Stimulated activated CD8-positive, alpha-beta memory T cell treated with anti-CD3 and anti-CD28 coated beads, Interleukin-15, amount 100 ng/mL, for 4 hours (primary cell): ENCODE results near the gene RASSF8.

Source experiments
- DNase-seq, 2 donors: peaks; one replicate each; pipeline ENCODE4 v3.0.0-alpha.2; 2020; ENCODE audit warnings: low read depth in 2 of 2

The RASSF8 gene

DNA sequence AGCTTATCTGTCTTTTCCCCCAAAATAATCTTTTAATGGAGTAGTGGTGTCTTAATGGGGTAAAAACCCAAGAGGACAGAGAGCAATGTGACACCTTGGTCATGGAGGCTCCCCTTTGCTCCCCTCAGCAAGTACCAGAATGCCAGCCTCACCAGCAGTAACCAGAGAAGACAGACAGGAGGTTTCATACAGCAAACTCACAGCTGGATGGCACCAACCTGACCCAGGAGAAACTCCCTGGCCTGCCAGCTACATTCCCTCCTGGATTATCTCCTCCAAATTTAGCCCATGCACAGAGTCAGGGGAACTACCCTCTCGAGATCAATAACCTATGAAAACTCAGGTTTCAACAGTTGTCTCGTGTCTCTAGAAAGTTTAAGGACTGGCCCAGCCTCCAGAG, 150.4 kb downstream of the RASSF8 start:
- DNase-seq: no peak

DNA sequence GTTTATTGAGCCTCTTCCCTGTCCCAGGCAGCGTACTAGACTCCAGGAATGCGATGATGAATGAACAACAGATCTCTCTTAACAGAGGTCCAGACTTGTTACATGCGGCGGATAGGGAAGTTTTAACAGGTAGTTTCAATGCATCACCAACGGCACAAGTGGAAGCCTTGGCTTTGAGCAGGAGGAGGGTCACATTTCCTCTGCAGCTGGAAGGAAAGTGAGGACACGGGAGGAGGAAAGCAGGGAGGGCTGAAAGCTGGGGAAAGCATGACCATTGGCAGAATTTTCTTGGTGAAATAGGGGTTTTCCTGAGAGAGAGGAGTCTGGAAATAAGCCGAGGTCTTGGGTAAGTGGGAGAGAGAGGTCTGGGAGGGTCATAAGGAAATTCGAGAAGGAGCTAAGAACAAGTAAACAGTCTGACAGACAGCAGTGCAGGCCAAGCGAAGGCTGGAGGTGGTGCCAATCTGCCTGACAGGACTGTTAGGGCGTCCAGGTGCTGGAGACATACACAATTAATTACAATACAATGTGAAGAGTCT, 150.9 kb downstream of the RASSF8 start:
- DNase-seq: no peak

DNA sequence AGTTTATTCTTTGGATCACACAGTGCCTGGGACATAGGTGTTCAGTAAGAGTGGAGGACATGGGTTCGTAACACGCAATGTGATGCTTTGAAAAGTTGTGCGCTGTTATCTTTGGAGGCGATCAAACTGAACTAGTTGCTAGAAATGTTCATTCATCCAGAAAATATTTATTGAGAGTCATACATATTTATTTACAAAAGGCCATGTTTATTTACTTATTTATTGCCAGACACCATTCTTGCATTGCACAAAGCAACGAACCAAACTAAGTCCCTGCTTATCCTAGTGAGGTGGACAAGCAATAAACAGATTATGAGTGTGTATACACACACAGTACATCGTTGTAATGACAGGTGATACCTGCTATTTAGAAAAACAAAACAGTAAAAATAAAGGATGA, 153.8 kb downstream of the RASSF8 start:
- no peak for DNase-seq

DNA sequence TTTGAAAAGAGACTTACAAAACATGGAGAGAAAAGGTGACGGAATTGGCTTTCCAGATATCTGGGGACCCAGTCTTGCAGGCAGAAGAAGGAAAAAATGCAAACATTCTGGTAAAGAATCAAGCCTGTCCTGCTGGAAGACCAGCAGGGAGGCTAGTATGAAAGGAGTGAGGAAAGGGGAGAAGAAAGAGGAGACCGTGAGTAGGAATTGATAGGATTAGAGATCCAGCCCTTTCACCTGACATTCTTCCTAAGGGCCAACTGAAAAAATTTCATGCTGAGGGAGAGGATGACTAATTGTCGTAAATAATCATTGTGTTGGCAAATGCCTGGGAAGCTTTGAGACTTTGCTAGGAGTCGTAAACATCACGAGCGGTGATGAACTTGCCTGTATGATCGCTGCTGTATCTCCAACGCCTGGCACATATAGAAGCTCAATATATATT, 154.2 kb downstream of the RASSF8 start:
- DNase-seq: no peak

GRCh38 chr12:26113181-26113654, 154.7 kb downstream of the RASSF8 start:
- DNase-seq: no peak

- DNase-seq: peak; percentile 54 to 60
Observed at GRCh38 chr12:26113853-26114719, 155.6 kb downstream of the RASSF8 start.

GRCh38 chr12:26114720-26115401, 156.4 kb downstream of the RASSF8 start:
- DNase-seq: no peak

DNA sequence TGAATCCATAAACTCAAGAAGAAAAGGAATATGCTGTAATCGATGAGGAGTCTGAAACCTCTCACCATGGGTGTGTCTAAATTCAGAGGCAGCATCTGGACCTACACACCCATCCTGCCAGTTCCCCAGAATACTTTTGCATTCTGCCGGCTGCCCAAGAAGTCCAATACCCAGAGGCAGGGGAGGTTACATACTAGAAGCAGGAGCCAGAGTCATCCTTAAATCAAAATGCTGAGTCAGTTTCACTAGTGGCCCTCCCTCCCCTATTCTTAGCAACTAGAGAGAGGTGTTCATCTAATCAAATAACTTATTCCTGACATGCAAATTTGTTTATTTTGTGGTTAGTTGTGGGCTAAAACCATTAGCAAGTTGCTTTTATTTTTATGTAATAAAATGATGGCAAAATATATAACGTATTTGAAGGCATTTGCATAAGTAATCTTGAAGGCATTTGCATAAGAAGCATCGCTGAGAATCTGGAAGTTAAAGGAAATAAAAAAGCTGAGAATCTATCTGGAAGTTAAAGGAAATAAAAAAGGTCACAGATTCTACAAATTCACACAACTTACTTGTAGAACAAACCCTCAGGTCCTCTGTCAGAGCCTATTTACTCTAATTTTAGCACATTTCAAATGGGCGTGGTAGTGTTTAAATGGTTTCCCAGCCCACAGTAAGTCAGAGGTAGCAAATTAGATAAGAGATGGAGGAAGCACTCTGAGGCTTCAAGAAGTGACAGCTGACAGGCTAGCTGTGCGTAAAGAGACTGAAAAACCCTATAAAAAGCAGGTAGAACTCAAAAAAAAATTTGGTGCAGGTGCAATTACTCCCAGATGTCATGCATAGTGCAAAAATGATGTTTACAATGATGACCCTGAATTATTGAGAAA, 158.6 kb downstream of the RASSF8 start:
- no peak for DNase-seq

DNA sequence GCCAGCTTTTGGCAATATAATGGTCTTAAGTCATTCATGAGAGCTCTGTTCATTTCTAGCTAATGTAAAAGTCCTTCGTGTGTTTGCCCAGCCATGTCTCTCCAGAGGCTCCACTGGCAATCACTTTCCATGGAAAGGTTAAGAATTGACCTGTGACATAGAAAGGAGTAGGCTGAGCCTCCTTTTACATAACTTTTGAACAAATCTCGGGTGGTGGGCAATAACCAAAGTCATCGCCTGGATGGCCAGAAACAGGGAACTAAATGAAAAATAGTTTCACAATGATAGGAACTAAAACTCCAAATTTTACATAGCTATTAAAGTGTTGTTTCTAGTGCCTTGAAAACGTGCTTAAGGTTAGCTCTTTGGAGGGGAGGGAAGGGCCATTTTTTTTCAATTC, 159.8 kb downstream of the RASSF8 start:
- no peak for DNase-seq

DNA sequence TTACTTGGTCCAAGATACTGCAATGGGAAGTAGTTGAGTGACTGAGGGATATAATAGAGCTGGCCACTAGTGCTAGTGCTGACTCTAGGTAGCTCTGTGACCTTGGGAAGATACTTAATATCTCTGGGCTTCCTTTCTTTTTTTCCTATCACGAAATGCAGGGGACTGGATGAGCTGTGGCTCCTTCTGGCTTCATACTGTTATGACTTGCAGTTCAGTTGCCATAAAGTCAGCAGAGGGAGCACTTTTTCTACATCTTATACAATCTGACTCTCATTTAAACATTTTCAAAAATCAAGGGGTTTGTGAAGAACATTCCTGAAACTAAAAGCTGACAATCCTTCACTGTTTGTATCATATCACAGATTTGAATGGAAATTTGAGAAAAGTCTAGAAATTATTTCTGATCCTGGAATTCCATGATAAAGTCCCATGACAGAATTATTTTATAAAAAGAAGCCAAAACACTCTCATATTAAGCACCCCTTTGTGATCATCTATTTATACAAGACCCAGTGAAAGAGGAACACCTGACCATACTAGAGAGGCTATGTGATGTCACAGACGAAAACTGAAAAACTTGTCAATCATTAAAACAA, 161.0 kb downstream of the RASSF8 start:
- DNase-seq: no peak

DNA sequence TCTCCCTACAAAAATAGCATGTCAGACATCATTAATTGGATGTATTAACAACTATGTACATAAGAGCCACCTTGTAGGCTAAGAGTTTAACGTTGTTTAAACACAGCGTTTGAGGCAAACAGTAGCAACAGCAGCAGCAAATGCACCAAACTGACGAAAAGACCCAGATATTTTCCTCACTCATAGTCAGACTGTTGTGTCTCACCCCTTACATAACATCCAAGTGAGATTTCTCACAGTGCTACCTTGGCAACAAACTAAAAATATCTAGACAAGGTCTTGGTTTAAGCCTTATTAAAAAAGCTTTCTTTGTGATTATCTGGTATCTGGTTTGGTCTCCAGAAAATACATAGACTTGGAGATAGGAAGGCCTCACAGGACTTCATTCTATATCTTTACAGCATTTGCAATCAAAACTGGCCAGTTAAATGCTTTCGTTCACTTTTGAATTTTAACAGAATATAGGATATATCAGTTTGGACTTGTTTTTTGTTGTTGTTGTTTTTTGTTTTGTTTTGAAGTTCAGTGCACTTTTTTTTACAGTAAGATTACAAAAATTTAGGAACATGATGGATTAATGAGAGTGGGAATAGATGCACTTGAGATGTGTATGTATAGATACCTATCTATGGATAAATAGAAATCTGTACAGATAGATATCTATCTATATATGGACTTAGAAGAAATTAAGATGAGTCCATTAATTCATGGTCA, 162.2 kb downstream of the RASSF8 start:
- DNase-seq: no peak

GRCh38 chr12:26121323-26122060, 163.0 kb downstream of the RASSF8 start:
- no peak for DNase-seq

- no peak for DNase-seq
Observed at GRCh38 chr12:26122061-26122680, 163.7 kb downstream of the RASSF8 start.

- no peak for DNase-seq
Observed at GRCh38 chr12:26122681-26123481, 164.4 kb downstream of the RASSF8 start.

- no peak for DNase-seq
Observed at GRCh38 chr12:26123482-26123980, 165.0 kb downstream of the RASSF8 start.

DNA sequence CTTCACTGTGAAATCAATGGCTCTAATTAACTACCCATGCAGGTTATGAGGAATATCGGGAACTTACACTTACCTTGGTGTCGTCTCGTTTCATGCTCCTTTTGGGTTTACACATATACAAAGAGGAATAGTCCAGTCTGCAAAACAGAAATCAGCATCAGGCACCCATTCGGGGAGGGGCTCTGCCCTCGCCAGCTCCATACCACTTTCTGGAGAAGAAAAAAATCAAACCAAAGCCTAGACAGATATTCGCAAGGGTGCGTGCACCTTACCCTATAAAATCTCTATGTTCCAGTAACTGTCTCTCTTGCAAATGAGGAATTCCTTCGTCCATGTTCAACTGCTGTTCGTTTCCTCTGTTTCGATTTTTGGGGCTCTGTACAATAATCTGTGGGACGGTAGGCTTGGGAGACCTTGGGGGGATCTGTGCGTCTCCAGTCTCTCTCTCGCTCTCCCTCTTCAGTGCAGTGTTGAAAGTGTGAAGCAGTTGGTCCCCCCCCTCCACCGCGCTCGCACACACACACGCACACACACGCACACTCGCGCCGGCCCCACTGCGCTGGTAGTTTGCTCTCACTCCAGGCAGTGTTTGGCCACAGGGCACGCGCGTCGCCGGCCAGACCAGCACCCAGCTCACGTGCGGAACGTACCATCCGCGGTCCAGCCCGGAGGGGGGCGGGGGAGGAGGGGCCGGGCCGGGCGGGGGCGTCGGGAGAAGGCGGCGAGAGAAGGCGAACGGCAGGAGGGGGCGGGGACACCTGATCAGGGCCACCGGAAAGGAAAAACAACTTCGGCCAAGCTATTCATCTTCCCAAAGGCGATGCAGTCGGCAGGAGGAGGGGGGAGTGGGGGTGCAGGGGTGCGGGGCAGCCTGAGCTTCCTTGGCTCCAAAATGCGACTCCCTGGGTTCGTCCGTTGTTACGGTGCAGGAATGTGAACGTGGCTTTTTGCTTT, 166.2 kb downstream of the RASSF8 start, which contains the start of gene BHLHE41:
Gene BHLHE41 (minus strand): TSS at position 592 of the 954 bp plus-strand sequence. CDS start 258 bp downstream, at position 334.
- no peak for DNase-seq
